H9 (cell line): ENCODE results near the gene TBX21. TPM values are rescaled to one million over a fixed set of nuclear protein-coding genes. Genes with fewer than 3 reads are reported as not detected.

Experiments used
- DNase-seq: peaks from one replicate; pipeline ENCODE4 v3.0.0-alpha.2; 2017
- H2AFZ ChIP-seq: one replicate; pipeline ENCODE4 v1.6.1; 2013; ENCODE audit warnings: mild to moderate bottlenecking, low read length, control low read depth, moderate library complexity
- H2AK5ac ChIP-seq: 2 replicates; pipeline ENCODE4 v1.6.1; 2013; ENCODE audit warnings: low read length, control low read depth, mixed read lengths; ENCODE audit not compliant: insufficient read length
- H2BK120ac ChIP-seq: one replicate; pipeline ENCODE4 v1.6.1; 2013; ENCODE audit warnings: low read depth, mild to moderate bottlenecking, low read length, control low read depth, inconsistent platforms; ENCODE audit not compliant: poor library complexity, severe bottlenecking
- H2BK12ac ChIP-seq: 2 replicates; pipeline ENCODE4 v1.6.1; 2013; ENCODE audit warnings: low read length, control low read depth, mixed read lengths, low read depth; ENCODE audit not compliant: insufficient read length
- H2BK15ac ChIP-seq: 2 replicates; pipeline ENCODE4 v1.6.1; 2013; ENCODE audit warnings: low read depth, low read length, control low read depth
- H2BK20ac ChIP-seq: one replicate; pipeline ENCODE4 v1.6.1; 2013; ENCODE audit warnings: low read depth, mild to moderate bottlenecking, low read length, control low read depth, inconsistent platforms; ENCODE audit not compliant: poor library complexity, severe bottlenecking
- H2BK5ac ChIP-seq: 2 replicates; pipeline ENCODE4 v1.6.1; 2013; ENCODE audit warnings: low read length, control low read depth, mixed read lengths; ENCODE audit not compliant: insufficient read length
- H3K14ac ChIP-seq: 2 replicates; pipeline ENCODE4 v1.6.1; 2013; ENCODE audit warnings: low read length, control low read depth; ENCODE audit not compliant: insufficient read depth
- H3K18ac ChIP-seq: 2 replicates; pipeline ENCODE4 v1.6.1; 2013; ENCODE audit warnings: low read depth, mild to moderate bottlenecking, mixed read lengths, low read length, control low read depth; ENCODE audit not compliant: insufficient read length
- H3K23ac ChIP-seq: 2 replicates; pipeline ENCODE4 v1.6.1; 2013; ENCODE audit warnings: low read length, control low read depth, mixed read lengths, low read depth; ENCODE audit not compliant: insufficient read length
- H3K23me2 ChIP-seq: 2 replicates; pipeline ENCODE4 v1.6.1; 2013; ENCODE audit warnings: low read depth, mild to moderate bottlenecking, mixed read lengths, low read length, control low read depth; ENCODE audit not compliant: insufficient read length, poor library complexity, severe bottlenecking
- H3K27ac ChIP-seq: 2 replicates; pipeline ENCODE4 v1.5.1; 2013; ENCODE audit warnings: low read length, control low read depth, mixed read lengths, low read depth; ENCODE audit not compliant: insufficient read length
- H3K27me3 ChIP-seq: 2 replicates; pipeline ENCODE4 v1.6.1; 2013; ENCODE audit warnings: low read length, control low read depth, inconsistent platforms; ENCODE audit not compliant: insufficient read depth
- H3K4ac ChIP-seq: 2 replicates; pipeline ENCODE4 v1.6.1; 2013; ENCODE audit warnings: low read depth, mild to moderate bottlenecking, control low read depth, inconsistent platforms, low read length, moderate library complexity
- H3K4me1 ChIP-seq: 2 replicates; pipeline ENCODE4 v1.6.1; 2013; ENCODE audit warnings: low read length, control low read depth, inconsistent platforms; ENCODE audit not compliant: insufficient read depth
- H3K4me2 ChIP-seq: 2 replicates; pipeline ENCODE4 v1.6.1; 2013; ENCODE audit warnings: low read length, control low read depth, mixed read lengths; ENCODE audit not compliant: insufficient read length, insufficient read depth
- H3K56ac ChIP-seq: 2 replicates; pipeline ENCODE4 v1.6.1; 2013; ENCODE audit warnings: low read depth, mild to moderate bottlenecking, mixed read lengths, low read length, control low read depth; ENCODE audit not compliant: insufficient read length
- H3K79me1 ChIP-seq: 2 replicates; pipeline ENCODE4 v1.6.1; 2013; ENCODE audit warnings: low read depth, mild to moderate bottlenecking, moderate library complexity, low read length, control low read depth, inconsistent platforms; ENCODE audit not compliant: insufficient read depth, poor library complexity, severe bottlenecking
- H3K79me2 ChIP-seq: 2 replicates; pipeline ENCODE4 v1.6.1; 2013; ENCODE audit warnings: low read length, control low read depth, inconsistent platforms; ENCODE audit not compliant: insufficient read depth
- H3K9ac ChIP-seq: 2 replicates; pipeline ENCODE4 v1.6.1; 2013; ENCODE audit warnings: low read length, control low read depth, mixed read lengths; ENCODE audit not compliant: insufficient read length; ENCODE audit errors: extremely low read depth
- H3K9me3 ChIP-seq: one replicate; pipeline ENCODE4 v1.6.1; 2013; ENCODE audit warnings: low read depth, low read length, inconsistent platforms; ENCODE audit not compliant: control insufficient read depth
- H3T11ph ChIP-seq: one replicate; pipeline ENCODE4 v1.6.1; 2013; ENCODE audit warnings: mild to moderate bottlenecking, low read length, control low read depth, inconsistent platforms
- H4K20me1 ChIP-seq: one replicate; pipeline ENCODE4 v1.6.1; 2013; ENCODE audit not compliant: control insufficient read depth, insufficient read length, insufficient read depth
- H4K5ac ChIP-seq: 2 replicates; pipeline ENCODE4 v1.6.1; 2013; ENCODE audit warnings: low read depth, mild to moderate bottlenecking, mixed read lengths, low read length, control low read depth; ENCODE audit not compliant: insufficient read length
- H4K8ac ChIP-seq: replicated peaks from 2 replicates; pipeline ENCODE4 v1.6.1; 2013; ENCODE audit warnings: low read length, control low read depth, mixed read lengths, low read depth; ENCODE audit not compliant: insufficient read length
- H4K91ac ChIP-seq: 2 replicates; pipeline ENCODE4 v1.6.1; 2013; ENCODE audit warnings: low read depth, mild to moderate bottlenecking, moderate library complexity, mixed read lengths, low read length, control low read depth; ENCODE audit not compliant: insufficient read length
- H3K27ac Mint-ChIP-seq, 3 experiments: 2 replicates in 2 of 3; 3 replicates in 1 of 3; pipeline ENCODE4 v1.8.0; 2020 to 2021; ENCODE audit warnings: mixed read lengths in 3 of 3, mild to moderate bottlenecking in 1 of 3, moderate library complexity in 1 of 3
- H3K27me3 Mint-ChIP-seq: 2 replicates; pipeline ENCODE4 v1.8.0; 2021; ENCODE audit warnings: low read depth, mild to moderate bottlenecking, moderate library complexity, mixed read lengths
- H3K36me3 Mint-ChIP-seq, 3 experiments: 2 replicates in 2 of 3; 3 replicates in 1 of 3; pipeline ENCODE4 v1.8.0; 2020 to 2021; ENCODE audit warnings: low read depth in 3 of 3, mixed read lengths in 3 of 3; ENCODE audit not compliant: insufficient read depth in 1 of 3
- H3K4me1 Mint-ChIP-seq, 2 experiments: 2 replicates each; pipeline ENCODE4 v1.8.0; 2020; ENCODE audit warnings: mixed read lengths in 2 of 2
- H3K4me3 Mint-ChIP-seq, 2 experiments: 2 replicates in 1 of 2; 3 replicates in 1 of 2; pipeline ENCODE4 v1.8.0; 2020 to 2021; ENCODE audit warnings: mild to moderate bottlenecking in 2 of 2, mixed read lengths in 2 of 2, moderate library complexity in 1 of 2
- H3K9me3 Mint-ChIP-seq, 2 experiments: 2 replicates in 1 of 2; 3 replicates in 1 of 2; pipeline ENCODE4 v1.8.0; 2020; ENCODE audit warnings: mild to moderate bottlenecking in 2 of 2, mixed read lengths in 2 of 2, moderate library complexity in 1 of 2
- CTCF ChIP-seq: fragments of 200-600 bp; sonication (generic); conservative IDR thresholded peaks from 3 replicates; pipeline ENCODE4 v1.8.0; 2021; ENCODE audit warnings: antibody characterized with exemption, mild to moderate bottlenecking
- WGBS: extraction: QIAGEN DNeasy Blood & Tissue Kit; methylation state at CpG from one replicate; pipeline ENCODE4 v1.1.7; 2013; ENCODE audit warnings: missing lambda C conversion rate, low lambda C conversion rate, mixed read lengths; ENCODE audit not compliant: insufficient read length; ENCODE audit errors: extremely low coverage; 5-methylcytosine and 5-hydroxymethylcytosine counted together
- total RNA-seq: library from RNA; stranded (reverse); gene quantifications from 2 replicates; pipeline ENCODE4 v1.2.1, GENCODE V29; 2021

Gene TBX21
- total RNA-seq, 1 experiment from 2014 or later = not detected

GRCh38 chr17:47741793-47742145, 8.7 kb downstream of the TBX21 start:
- no peaks in the 10 kb centered on the region for H3K23me2 ChIP-seq
- TF ChIP-seq CTCF = no peak
- Mint-ChIP-seq H3K9me3 (no peaks in the 10 kb centered on the region), H3K36me3 (no peaks in the 10 kb centered on the region; a peak in 1 of 7 replicates), H3K4me1 (peaks cover 4 to 7% of the 10 kb centered on the region in 2 experiments; a peak in 3 of 4 replicates), H3K4me3 (no peak overlapping the region; a peak in 1 of 5 replicates), H3K27ac (no peak overlapping the region), H3K27me3 (peaks cover 41% of the 10 kb centered on the region)
- no peaks in the 10 kb centered on the region for H3K27me3 ChIP-seq
- H2BK120ac ChIP-seq = no peak overlapping the region
- H3K9ac ChIP-seq = no peak overlapping the region
- H4K20me1 ChIP-seq = no peaks in the 10 kb centered on the region
- no peaks in the 10 kb centered on the region for H3K79me1 ChIP-seq
- peak; percentile 5 for DNase-seq
- no CpG with 5 or more reads among the region's 9 CpGs for WGBS
- H2AK5ac ChIP-seq = no peak overlapping the region
- H3K79me2 ChIP-seq = no peaks in the 10 kb centered on the region
- H3K27ac ChIP-seq = no peak overlapping the region
- no peak overlapping the region for H2BK12ac ChIP-seq
- H2BK20ac ChIP-seq = no peak overlapping the region
- H4K91ac ChIP-seq = no peak overlapping the region
- H2BK5ac ChIP-seq = no peak overlapping the region
- H3K4me2 ChIP-seq = no peak overlapping the region
- H2AFZ ChIP-seq = no peak overlapping the region
- no peak overlapping the region for H2BK15ac ChIP-seq
- H4K8ac ChIP-seq = no peak overlapping the region
- no peak overlapping the region for H3K14ac ChIP-seq
- no peak overlapping the region for H3K23ac ChIP-seq
- H3K18ac ChIP-seq = no peak overlapping the region
- H4K5ac ChIP-seq = no peak overlapping the region
- H3K4ac ChIP-seq = no peak overlapping the region
- no peak overlapping the region for H3T11ph ChIP-seq
- H3K56ac ChIP-seq = no peak overlapping the region
- H3K9me3 ChIP-seq = no peaks in the 10 kb centered on the region
- H3K4me1 ChIP-seq = no peaks in the 10 kb centered on the region
